Measurements from ENCODE around the gene SLC39A5.
"Not testable (repeated sequence)": the region's sequence is repeated elsewhere in the genome, so short reads cannot be mapped to it uniquely, and the experiment has no call there.

SLC39A5 gene

GRCh38 chr12:56282579-56282978 is 52.7 kb downstream of the SLC39A5 start:
- no peak for DNase-seq

- not testable (repeated sequence) for DNase-seq
Measured at GRCh38 chr12:56284263-56284662, 54.4 kb downstream of the SLC39A5 start.

GRCh38 chr12:56286044-56286830 is 56.4 kb downstream of the SLC39A5 start:
- DNase-seq: no peak
